HG02981 (cell line): ENCODE data around the gene MSX1.

Source experiments
- ATAC-seq: cut with Tn5 transposase; IDR thresholded peaks from one replicate; pipeline ENCODE4 v1.9.1; 2021; ENCODE audit warnings: mild to moderate bottlenecking, moderate library complexity; ENCODE audit not compliant: unreplicated experiment

MSX1 gene

DNA sequence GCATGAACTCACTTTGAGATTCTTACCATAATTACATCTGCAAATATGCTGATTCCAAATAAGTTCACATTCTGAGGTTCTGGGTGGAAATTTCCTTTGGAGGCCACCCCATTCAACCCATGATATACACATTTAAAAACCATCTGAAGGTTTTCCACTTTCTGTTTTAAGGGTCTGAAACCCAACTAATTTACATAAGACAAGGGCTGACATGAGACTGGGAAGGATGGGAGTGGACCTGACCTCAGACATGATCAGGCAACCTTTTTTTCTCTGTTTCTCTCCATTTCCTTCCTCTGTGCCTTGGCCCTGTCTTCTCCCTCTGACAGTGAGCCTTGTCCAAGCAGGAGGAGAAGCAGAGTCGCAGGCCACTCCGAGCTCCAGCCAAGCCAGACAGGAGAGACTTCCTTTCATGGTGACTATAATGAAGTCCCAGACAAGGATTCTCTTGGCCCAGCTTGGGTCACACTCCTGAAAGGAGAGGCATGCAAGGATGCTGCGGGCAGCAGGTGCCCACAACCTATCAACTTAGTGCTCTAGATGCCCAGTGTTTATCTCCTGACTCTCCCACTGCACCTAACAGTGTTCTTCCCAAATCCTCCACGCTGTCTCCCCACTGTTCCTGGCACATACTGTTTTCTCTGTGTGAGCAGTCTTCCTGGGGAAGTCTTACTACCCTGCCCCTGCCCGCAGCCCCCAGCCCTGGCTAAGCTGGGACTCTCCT, 39.9 kb downstream of the MSX1 start:
- no peak for ATAC-seq

DNA sequence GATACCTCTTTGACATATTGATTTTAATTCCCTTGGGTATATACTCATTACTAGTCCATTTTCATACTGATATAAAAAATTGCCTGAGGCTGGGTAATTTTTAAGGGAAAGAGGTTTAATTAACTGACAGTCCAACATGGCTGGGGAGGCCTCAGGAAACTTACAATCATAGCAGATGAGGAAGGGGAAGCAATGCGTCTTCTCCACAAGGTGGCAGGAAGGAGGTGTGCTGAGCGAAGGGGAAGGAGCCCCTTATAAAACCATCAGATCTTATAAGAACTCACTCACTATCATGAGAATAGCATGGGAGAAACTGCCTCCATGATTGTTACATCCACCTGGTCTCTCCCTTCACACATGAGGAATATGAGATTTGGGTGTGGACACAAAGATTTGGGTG, 42.4 kb downstream of the MSX1 start:
- ATAC-seq, result no peak

DNA sequence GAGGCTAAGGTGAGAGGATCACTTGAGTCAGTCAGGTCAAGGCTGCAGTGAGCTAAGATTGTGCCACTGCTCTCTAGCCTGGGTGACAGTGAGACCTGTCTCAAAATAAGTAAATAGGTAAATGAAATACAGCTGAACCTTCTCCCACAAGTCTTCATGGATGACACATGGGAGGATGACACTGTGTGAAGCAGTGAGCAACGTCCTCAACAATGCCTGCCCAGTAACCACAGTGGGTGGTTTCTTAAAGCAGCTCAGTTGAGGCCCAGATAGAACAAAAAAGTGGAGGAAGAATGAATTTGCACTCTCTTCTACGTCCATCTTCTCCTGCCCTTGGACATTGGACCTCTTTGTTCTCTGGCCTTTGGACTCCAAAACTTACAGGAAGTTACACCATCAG, 52.7 kb downstream of the MSX1 start:
- ATAC-seq, result no peak

DNA sequence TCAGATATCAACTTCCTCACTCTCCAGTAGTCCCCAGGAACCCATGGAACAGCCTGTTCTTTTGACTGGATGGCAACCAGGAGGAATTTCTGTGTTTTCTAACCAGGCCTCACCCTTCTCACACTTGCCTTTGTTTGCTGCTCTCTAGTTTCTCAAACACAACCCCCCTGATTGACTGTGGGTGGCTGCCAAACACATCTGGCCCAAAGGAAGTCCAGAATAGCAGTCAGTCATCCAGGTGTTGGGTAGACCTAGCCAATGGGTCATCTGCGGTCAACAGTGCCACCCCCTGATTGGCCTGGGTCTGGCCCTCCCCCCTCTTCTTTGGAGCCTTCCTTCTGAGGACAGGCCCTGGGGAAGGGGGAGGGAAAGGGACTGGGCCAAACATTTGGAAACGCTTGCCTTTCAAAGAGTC, 53.7 kb downstream of the MSX1 start:
- no peak for ATAC-seq
